ENCODE results near the gene APP.

GRCh38 chr21:25967901-25968438, 202.6 kb downstream of the APP start:
- TF ChIP-seq, protein P1, sequence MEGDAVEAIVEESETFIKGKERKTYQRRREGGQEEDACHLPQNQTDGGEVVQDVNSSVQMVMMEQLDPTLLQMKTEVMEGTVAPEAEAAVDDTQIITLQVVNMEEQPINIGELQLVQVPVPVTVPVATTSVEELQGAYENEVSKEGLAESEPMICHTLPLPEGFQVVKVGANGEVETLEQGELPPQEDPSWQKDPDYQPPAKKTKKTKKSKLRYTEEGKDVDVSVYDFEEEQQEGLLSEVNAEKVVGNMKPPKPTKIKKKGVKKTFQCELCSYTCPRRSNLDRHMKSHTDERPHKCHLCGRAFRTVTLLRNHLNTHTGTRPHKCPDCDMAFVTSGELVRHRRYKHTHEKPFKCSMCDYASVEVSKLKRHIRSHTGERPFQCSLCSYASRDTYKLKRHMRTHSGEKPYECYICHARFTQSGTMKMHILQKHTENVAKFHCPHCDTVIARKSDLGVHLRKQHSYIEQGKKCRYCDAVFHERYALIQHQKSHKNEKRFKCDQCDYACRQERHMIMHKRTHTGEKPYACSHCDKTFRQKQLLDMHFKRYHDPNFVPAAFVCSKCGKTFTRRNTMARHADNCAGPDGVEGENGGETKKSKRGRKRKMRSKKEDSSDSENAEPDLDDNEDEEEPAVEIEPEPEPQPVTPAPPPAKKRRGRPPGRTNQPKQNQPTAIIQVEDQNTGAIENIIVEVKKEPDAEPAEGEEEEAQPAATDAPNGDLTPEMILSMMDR (conservative IDR thresholded peaks at IDR 0.05; ENCODE audit: low read length) = no peak
- TF ChIP-seq EZH2phosphoT487 (IDR thresholded peaks at IDR 0.05; ENCODE audit: borderline replicate concordance) = no peak

All from Loucy (cell line).